ENCODE data around the gene CNKSR1.

- TF ChIP-seq CTCF (IDR thresholded peaks at IDR 0.05) (no peak), EZH2 (IDR thresholded peaks at IDR 0.05; ENCODE audit: borderline replicate concordance, insufficient read depth, low read depth, low read length, poor library complexity, severe bottlenecking) (no peak)
These were observed 28.4 kb upstream of the CNKSR1 start for GRCh38 chr1:26148887-26149286.

All from B cell (primary cell).